Osteoblast (primary cell): ENCODE results near the gene NAV3. TPM values are rescaled to one million over a fixed set of nuclear protein-coding genes. Genes with fewer than 3 reads are reported as not detected.

Source experiments
- DNase-seq: peaks from one replicate; pipeline ENCODE4 v3.0.0; 2011; ENCODE audit warnings: low spot score, mixed read lengths; ENCODE audit not compliant: insufficient read length; ENCODE audit errors: missing footprints
- H2AFZ ChIP-seq: 2 replicates; pipeline ENCODE4 v1.6.0; 2011; ENCODE audit warnings: mild to moderate bottlenecking, low read length
- H3K27ac ChIP-seq: 2 replicates; pipeline ENCODE4 v1.5.1; 2011; ENCODE audit warnings: mild to moderate bottlenecking, low read depth, low read length, moderate library complexity
- H3K27me3 ChIP-seq: 2 replicates; pipeline ENCODE4 v1.6.0; 2012; ENCODE audit warnings: mild to moderate bottlenecking, control low read depth, inconsistent platforms, low read length, moderate library complexity; ENCODE audit not compliant: insufficient read depth
- H3K36me3 ChIP-seq: 2 replicates; pipeline ENCODE4 v1.5.1; 2011; ENCODE audit warnings: mild to moderate bottlenecking, low read length, control low read depth, moderate library complexity; ENCODE audit not compliant: insufficient read depth
- H3K4me1 ChIP-seq: 2 replicates; pipeline ENCODE4 v1.5.1; 2011; ENCODE audit warnings: mild to moderate bottlenecking, low read length, control low read depth, moderate library complexity; ENCODE audit not compliant: insufficient read depth
- H3K4me2 ChIP-seq: 2 replicates; pipeline ENCODE4 v1.6.0; 2011; ENCODE audit warnings: mild to moderate bottlenecking, low read length; ENCODE audit not compliant: insufficient read depth
- H3K4me3 ChIP-seq: fragments of 200-600 bp; sonication (generic); 3 replicates; pipeline ENCODE4 v1.5.1; 2012; ENCODE audit warnings: mild to moderate bottlenecking, low read length, inconsistent platforms; ENCODE audit not compliant: insufficient read depth
- H3K79me2 ChIP-seq: 2 replicates; pipeline ENCODE4 v1.6.0; 2012; ENCODE audit warnings: mild to moderate bottlenecking, low read length, control low read depth, inconsistent platforms; ENCODE audit not compliant: insufficient read depth
- H3K9me3 ChIP-seq: 2 replicates; pipeline ENCODE4 v1.5.1; 2011; ENCODE audit warnings: low read depth, low read length, control low read depth
- H4K20me1 ChIP-seq: 2 replicates; pipeline ENCODE4 v1.6.0; 2012; ENCODE audit warnings: mild to moderate bottlenecking, low read length, control low read depth; ENCODE audit not compliant: insufficient read depth
- CTCF ChIP-seq: IDR thresholded peaks from 2 replicates; pipeline ENCODE4 v1.5.1; 2011; ENCODE audit warnings: mild to moderate bottlenecking, low read depth, low read length, moderate library complexity; ENCODE audit errors: extremely low read depth
- total RNA-seq: library from RNA; depleted of rRNA; stranded (reverse); fragments of >200 nt; gene quantifications from 2 replicates; pipeline ENCODE4 v1.2.3, GENCODE V29; 2012

The NAV3 gene
- total RNA-seq, 1 donor = 84.7 TPM

GRCh38 chr12:78120306-78120705 is 289.6 kb downstream of the NAV3 start:
- Histone ChIP-seq H3K4me2 (no peak overlapping the region), H3K4me3 (no peak overlapping the region), H3K9me3 (no peaks in the 10 kb centered on the region), H3K36me3 (peaks cover 24% of the 10 kb centered on the region), H3K79me2 (peaks cover 8% of the 10 kb centered on the region), H4K20me1 (no peaks in the 10 kb centered on the region), H3K27ac (no peak overlapping the region), H3K27me3 (no peaks in the 10 kb centered on the region), H2AFZ (no peak overlapping the region), H3K4me1 (peaks cover 4% of the 10 kb centered on the region)
- no peak for TF ChIP-seq CTCF
- DNase-seq = no peak

GRCh38 chr12:78120866-78121560 is 290.3 kb downstream of the NAV3 start:
- H3K27ac ChIP-seq = no peak overlapping the region
- H3K27me3 ChIP-seq = no peaks in the 10 kb centered on the region
- no peaks in the 10 kb centered on the region for H3K9me3 ChIP-seq
- peaks cover 8% of the 10 kb centered on the region for H3K79me2 ChIP-seq
- TF ChIP-seq CTCF = peak; percentile 52
- no peak overlapping the region for H3K4me2 ChIP-seq
- peak; percentile 17 for DNase-seq
- H2AFZ ChIP-seq = no peak overlapping the region
- no peak overlapping the region for H3K4me3 ChIP-seq
- H4K20me1 ChIP-seq = no peaks in the 10 kb centered on the region
- peaks cover 24% of the 10 kb centered on the region for H3K36me3 ChIP-seq
- peaks cover 4% of the 10 kb centered on the region for H3K4me1 ChIP-seq

- no peak overlapping the region for H3K4me3 ChIP-seq
- peaks cover 24% of the 10 kb centered on the region for H3K36me3 ChIP-seq
- H3K27ac ChIP-seq = peak overlapping the region; percentile 22
- DNase-seq = peak; percentile 8
- H3K4me2 ChIP-seq = no peak overlapping the region
- no peak overlapping the region for H2AFZ ChIP-seq
- no peaks in the 10 kb centered on the region for H3K27me3 ChIP-seq
- no peaks in the 10 kb centered on the region for H3K9me3 ChIP-seq
- no peaks in the 10 kb centered on the region for H4K20me1 ChIP-seq
- H3K79me2 ChIP-seq = peaks cover 8% of the 10 kb centered on the region
- H3K4me1 ChIP-seq = peaks cover 9% of the 10 kb centered on the region
- TF ChIP-seq CTCF = no peak
These were observed 291.4 kb downstream of the NAV3 start for GRCh38 chr12:78121969-78122610.

GRCh38 chr12:78128211-78128610 is 297.5 kb downstream of the NAV3 start:
- Histone ChIP-seq H3K36me3 (peaks cover 26% of the 10 kb centered on the region), H3K79me2 (no peaks in the 10 kb centered on the region), H3K4me2 (no peak overlapping the region), H3K4me3 (no peak overlapping the region), H3K27ac (no peak overlapping the region), H2AFZ (no peak overlapping the region), H4K20me1 (no peaks in the 10 kb centered on the region), H3K27me3 (no peaks in the 10 kb centered on the region), H3K4me1 (peaks cover 6% of the 10 kb centered on the region), H3K9me3 (no peaks in the 10 kb centered on the region)
- no peak for DNase-seq
- TF ChIP-seq CTCF = no peak
